ENCODE measurements around the gene MEF2A.

- TF ChIP-seq POLR2AphosphoS5 (IDR thresholded peaks at IDR 0.05; ENCODE audit: low read depth, low read length) (no peak), SPI1 (IDR thresholded peaks at IDR 0.05; ENCODE audit: low read depth, low read length) (no peak), TAF1 (IDR thresholded peaks at IDR 0.05; ENCODE audit: low read depth, low read length) (no peak), POLR2A (IDR thresholded peaks at IDR 0.05; ENCODE audit: low read depth, low read length) (no peak), PAX5 (IDR thresholded peaks at IDR 0.05; ENCODE audit: insufficient read depth, low read length, severe bottlenecking) (no peak)
These were observed 8.7 kb downstream of the MEF2A start for GRCh38 chr15:99574502-99574901.
